Hypothalamus (tissue), 51 donors: ENCODE results near the gene P2RY8.
A peak's percentile ranks its signal among the peaks of the same experiment; 100 is the strongest.
"Not testable (repeated sequence)": the region's sequence is repeated elsewhere in the genome, so short reads cannot be mapped to it uniquely, and the experiment has no call there.

ENCODE experiments used
- DNase-seq, 51 donors: peaks; one replicate each; lab custom pipeline; 2025; lab: John Stamatoyannopoulos, UW

P2RY8 gene

GRCh38 chrX:1521459-1521956, 15.5 kb downstream of the P2RY8 start:
- DNase-seq = no peak

- no peak for DNase-seq
These were observed 16.6 kb downstream of the P2RY8 start for GRCh38 chrX:1520350-1520749.

GRCh38 chrX:1519022-1519497, 17.9 kb downstream of the P2RY8 start:
- DNase-seq = no peak

- DNase-seq = no peak
These were observed 18.5 kb downstream of the P2RY8 start for GRCh38 chrX:1518512-1518911.

GRCh38 chrX:1516596-1517104, 20.3 kb downstream of the P2RY8 start:
- no peak for DNase-seq

- DNase-seq = no peak
These were observed 25.2 kb downstream of the P2RY8 start for GRCh38 chrX:1511829-1512228.

GRCh38 chrX:1511150-1511549, 25.8 kb downstream of the P2RY8 start:
- DNase-seq = no peak

GRCh38 chrX:1507511-1508463, 29.2 kb downstream of the P2RY8 start:
- peak in 1 of 51 donors; percentile 16 for DNase-seq

- DNase-seq = no peak
These were observed 30.1 kb downstream of the P2RY8 start for GRCh38 chrX:1506916-1507315.

GRCh38 chrX:1502853-1503252, 34.1 kb downstream of the P2RY8 start:
- DNase-seq = no peak

GRCh38 chrX:1502241-1502640, 34.7 kb downstream of the P2RY8 start:
- DNase-seq = no peak

GRCh38 chrX:1500701-1501624, 36.0 kb downstream of the P2RY8 start:
- no peak for DNase-seq

GRCh38 chrX:1496076-1496475, 40.9 kb downstream of the P2RY8 start:
- DNase-seq = no peak

- peak in 2 of 51 donors; percentile 4 to 9 for DNase-seq
These were observed 43.0 kb downstream of the P2RY8 start for GRCh38 chrX:1493877-1494510.

- no peak for DNase-seq
These were observed 43.6 kb downstream of the P2RY8 start for GRCh38 chrX:1493412-1493811.

- no peak for DNase-seq
These were observed 44.5 kb downstream of the P2RY8 start for GRCh38 chrX:1492421-1493012.

- DNase-seq = no peak
These were observed 45.1 kb downstream of the P2RY8 start for GRCh38 chrX:1491851-1492349.

- DNase-seq = not testable (repeated sequence)
These were observed 45.7 kb downstream of the P2RY8 start for GRCh38 chrX:1491248-1491647.

GRCh38 chrX:1490723-1491122, 46.3 kb downstream of the P2RY8 start:
- DNase-seq = not testable (repeated sequence)

GRCh38 chrX:1489354-1489753, 47.6 kb downstream of the P2RY8 start:
- not testable (repeated sequence) for DNase-seq
